ENCODE measurements around the gene CDK2. TPM values are rescaled to one million over a fixed set of nuclear protein-coding genes. Genes with fewer than 3 reads are reported as not detected.

The CDK2 gene
- total RNA-seq, 2 donors from 2014 or later = 116 to 144 TPM

- H3K27ac Mint-ChIP-seq = peak overlapping the region; percentile 82 to 97
- peaks cover 30 to 37% of the 10 kb centered on the region in 2 donors for H3K36me3 Mint-ChIP-seq
- DNase-seq (ENCODE audit: low spot score in 2 of 2) (no peak), ATAC-seq (peak in 1 of 2 donors; percentile 13)
- no peaks in the 10 kb centered on the region for H3K9me3 Mint-ChIP-seq
Observed at GRCh38 chr12:55933169-55933798, 33.3 kb upstream of the CDK2 start.

- no peak for ATAC-seq
- H3K36me3 Mint-ChIP-seq = peaks cover 34 to 37% of the 10 kb centered on the region in 2 donors
- no peak for DNase-seq (ENCODE audit: low spot score in 2 of 2)
- peak overlapping the region; percentile 82 to 97 for H3K27ac Mint-ChIP-seq
- no peaks in the 10 kb centered on the region for H3K9me3 Mint-ChIP-seq
Observed at GRCh38 chr12:55933799-55934742, 32.6 kb upstream of the CDK2 start.

GRCh38 chr12:55934773-55935172 lies 31.9 kb upstream of the CDK2 start:
- DNase-seq (ENCODE audit: low spot score in 2 of 2) (no peak), ATAC-seq (no peak)
- Mint-ChIP-seq H3K36me3 (peaks cover 37 to 39% of the 10 kb centered on the region in 2 donors), H3K27ac (peak overlapping the region; percentile 24 to 97), H3K9me3 (no peaks in the 10 kb centered on the region)

GRCh38 chr12:55935738-55936151 lies 30.9 kb upstream of the CDK2 start:
- ATAC-seq = peak; percentile 20 to 27
- no peaks in the 10 kb centered on the region for H3K9me3 Mint-ChIP-seq
- DNase-seq (ENCODE audit: low spot score in 2 of 2) = no peak
- peaks cover 42 to 49% of the 10 kb centered on the region in 2 donors for H3K36me3 Mint-ChIP-seq
- H3K27ac Mint-ChIP-seq = peak overlapping the region in 1 of 2 donors; percentile 97

GRCh38 chr12:55937981-55938380 lies 28.6 kb upstream of the CDK2 start:
- ATAC-seq (no peak), DNase-seq (ENCODE audit: low spot score in 2 of 2) (no peak)
- no peaks in the 10 kb centered on the region for H3K9me3 Mint-ChIP-seq
- H3K36me3 Mint-ChIP-seq = peaks cover 35 to 44% of the 10 kb centered on the region in 2 donors
- peak overlapping the region in 1 of 2 donors; percentile 62 for H3K27ac Mint-ChIP-seq

- peak in 1 of 2 donors; percentile 28 for DNase-seq (ENCODE audit: low spot score in 2 of 2)
- peaks cover 38 to 48% of the 10 kb centered on the region in 2 donors for H3K36me3 Mint-ChIP-seq
- H3K9me3 Mint-ChIP-seq = no peaks in the 10 kb centered on the region
- H3K27ac Mint-ChIP-seq = peak overlapping the region; percentile 62 to 70
- ATAC-seq = peak; percentile 65 to 71
Observed at GRCh38 chr12:55938826-55939501, 27.7 kb upstream of the CDK2 start.

GRCh38 chr12:55940065-55940732 lies 26.4 kb upstream of the CDK2 start:
- H3K36me3 Mint-ChIP-seq = peaks cover 44 to 47% of the 10 kb centered on the region in 2 donors
- ATAC-seq = peak; percentile 72 to 81
- H3K9me3 Mint-ChIP-seq = no peaks in the 10 kb centered on the region
- DNase-seq (ENCODE audit: low spot score in 2 of 2) = peak; percentile 82 to 84
- peak overlapping the region; percentile 46 to 62 for H3K27ac Mint-ChIP-seq

- no peak for ATAC-seq
- Mint-ChIP-seq H3K36me3 (peaks cover 42 to 66% of the 10 kb centered on the region in 2 donors), H3K27ac (peak overlapping the region; percentile 10 to 41), H3K9me3 (no peaks in the 10 kb centered on the region)
- no peak for DNase-seq (ENCODE audit: low spot score in 2 of 2)
Observed at GRCh38 chr12:55942055-55942454, 24.6 kb upstream of the CDK2 start.

GRCh38 chr12:55942577-55943136 lies 24.0 kb upstream of the CDK2 start:
- H3K9me3 Mint-ChIP-seq = no peaks in the 10 kb centered on the region
- peak overlapping the region; percentile 7 to 10 for H3K27ac Mint-ChIP-seq

GRCh38 chr12:55946553-55946952 lies 20.1 kb upstream of the CDK2 start:
- Mint-ChIP-seq H3K27ac (peak overlapping the region; percentile 81 to 83), H3K9me3 (no peaks in the 10 kb centered on the region), H3K36me3 (peaks cover 29 to 65% of the 10 kb centered on the region in 2 donors)
- ATAC-seq = peak; percentile 85 to 90
- no peak for DNase-seq (ENCODE audit: low spot score in 2 of 2)

More at GRCh38 chr12:55942577-55943136, 24.0 kb upstream of the CDK2 start:
- ATAC-seq = no peak
- no peak for DNase-seq (ENCODE audit: low spot score in 2 of 2)
- H3K36me3 Mint-ChIP-seq = peaks cover 36 to 71% of the 10 kb centered on the region in 2 donors

- H3K27ac Mint-ChIP-seq = peak overlapping the region; percentile 14 to 19
- no peaks in the 10 kb centered on the region for H3K9me3 Mint-ChIP-seq
- ATAC-seq (peak in 1 of 2 donors; percentile 8), DNase-seq (ENCODE audit: low spot score in 2 of 2) (no peak)
- H3K36me3 Mint-ChIP-seq = peaks cover 5 to 18% of the 10 kb centered on the region in 2 donors
Observed at GRCh38 chr12:55955344-55955743, 11.3 kb upstream of the CDK2 start.

GRCh38 chr12:55955800-55956508 lies 10.7 kb upstream of the CDK2 start:
- H3K9me3 Mint-ChIP-seq = no peaks in the 10 kb centered on the region
- DNase-seq (ENCODE audit: low spot score in 2 of 2) = peak in 1 of 2 donors; percentile 53

GRCh38 chr12:55957106-55957859 lies 9.3 kb upstream of the CDK2 start:
- peak overlapping the region; percentile 26 to 59 for H3K27ac Mint-ChIP-seq
- ATAC-seq = peak in 1 of 2 donors; percentile 8
- peaks cover 0 to 4% of the 10 kb centered on the region in 2 donors for H3K36me3 Mint-ChIP-seq

More at GRCh38 chr12:55955800-55956508, 10.7 kb upstream of the CDK2 start:
- H3K27ac Mint-ChIP-seq = peak overlapping the region; percentile 14 to 19
- ATAC-seq = peak; percentile 75 to 81
- H3K36me3 Mint-ChIP-seq = peaks cover 5 to 17% of the 10 kb centered on the region in 2 donors

GRCh38 chr12:55963760-55964159 lies 2.9 kb upstream of the CDK2 start:
- ATAC-seq = no peak
- DNase-seq (ENCODE audit: low spot score in 2 of 2) = no peak
- Mint-ChIP-seq H3K36me3 (peaks cover 19 to 23% of the 10 kb centered on the region in 2 donors), H3K27ac (peak overlapping the region in 1 of 2 donors; percentile 61), H3K9me3 (no peaks in the 10 kb centered on the region)

More at GRCh38 chr12:55957106-55957859, 9.3 kb upstream of the CDK2 start:
- no peaks in the 10 kb centered on the region for H3K9me3 Mint-ChIP-seq
- DNase-seq (ENCODE audit: low spot score in 2 of 2) = no peak

Data from activated naive CD4-positive, alpha-beta T cell treated with anti-CD3 and anti-CD28 coated beads, Interleukin-2, amount 50 U/mL, for 72 hours (primary cell).